ENCODE results near the gene THEM5.

Gene THEM5

GRCh38 chr1:151809985-151810556 is 43.4 kb downstream of the THEM5 start:
- peak in 1 of 42 donors; percentile 2 for DNase-seq
- intact Hi-C loops (cut with DNase I), result no loop called here

- intact Hi-C loops (cut with DNase I), result no loop called here
- peak in 2 of 42 donors; percentile 19 to 26 for DNase-seq
Measured at GRCh38 chr1:151809290-151809984, 44.1 kb downstream of the THEM5 start.

- intact Hi-C loops (cut with DNase I), result no loop called here
- DNase-seq, result no peak
Measured at GRCh38 chr1:151807766-151808165, 45.7 kb downstream of the THEM5 start.

- DNase-seq, result peak in 3 of 42 donors; percentile 18 to 43 (median 22)
- intact Hi-C loops (cut with DNase I), result no loop called here
Measured at GRCh38 chr1:151807131-151807530, 46.4 kb downstream of the THEM5 start.

- DNase-seq, result peak in 1 of 42 donors; percentile 13
- intact Hi-C loops (cut with DNase I), result no loop called here
Measured at GRCh38 chr1:151806170-151806569, 47.3 kb downstream of the THEM5 start.

- intact Hi-C loops (cut with DNase I), result no loop called here
- peak in 1 of 42 donors; percentile 30 for DNase-seq
Measured at GRCh38 chr1:151805066-151805820, 48.3 kb downstream of the THEM5 start, which contains the start of gene LINGO4. Gene LINGO4 (minus strand): TSS chr1:151805419. CDS start chr1:151802704, 2,715 bp downstream.

GRCh38 chr1:151803915-151804314 is 49.6 kb downstream of the THEM5 start:
- DNase-seq, result no peak
- intact Hi-C loops (cut with DNase I), result no loop called here

GRCh38 chr1:151803164-151803563 is 50.3 kb downstream of the THEM5 start:
- DNase-seq, result no peak
- intact Hi-C loops (cut with DNase I), result no loop called here

- DNase-seq, result peak in 1 of 42 donors; percentile 2
- intact Hi-C loops (cut with DNase I), result no loop called here
Measured at GRCh38 chr1:151802372-151802771, 51.1 kb downstream of the THEM5 start.

- DNase-seq, result peak in 1 of 42 donors; percentile 5
- intact Hi-C loops (cut with DNase I), result no loop called here
Measured at GRCh38 chr1:151801846-151802245, 51.7 kb downstream of the THEM5 start.

GRCh38 chr1:151801310-151801820 is 52.1 kb downstream of the THEM5 start:
- DNase-seq, result peak in 2 of 42 donors; percentile 7 to 8
- intact Hi-C loops (cut with DNase I), result no loop called here

GRCh38 chr1:151800830-151801229 is 52.7 kb downstream of the THEM5 start:
- intact Hi-C loops (cut with DNase I), result no loop called here
- peak in 1 of 42 donors; percentile 16 for DNase-seq

GRCh38 chr1:151799179-151800022 is 54.1 kb downstream of the THEM5 start:
- intact Hi-C loops (cut with DNase I), result no loop called here
- peak in 39 of 42 donors; percentile 16 to 85 (median 55) for DNase-seq

GRCh38 chr1:151798571-151798970 is 54.9 kb downstream of the THEM5 start:
- intact Hi-C loops (cut with DNase I), result no loop called here
- DNase-seq, result no peak
